ENCODE measurements around the gene PLTP.
"Not testable (repeated sequence)": the region's sequence is repeated elsewhere in the genome, so short reads cannot be mapped to it uniquely, and the experiment has no call there.

Gene PLTP

DNA sequence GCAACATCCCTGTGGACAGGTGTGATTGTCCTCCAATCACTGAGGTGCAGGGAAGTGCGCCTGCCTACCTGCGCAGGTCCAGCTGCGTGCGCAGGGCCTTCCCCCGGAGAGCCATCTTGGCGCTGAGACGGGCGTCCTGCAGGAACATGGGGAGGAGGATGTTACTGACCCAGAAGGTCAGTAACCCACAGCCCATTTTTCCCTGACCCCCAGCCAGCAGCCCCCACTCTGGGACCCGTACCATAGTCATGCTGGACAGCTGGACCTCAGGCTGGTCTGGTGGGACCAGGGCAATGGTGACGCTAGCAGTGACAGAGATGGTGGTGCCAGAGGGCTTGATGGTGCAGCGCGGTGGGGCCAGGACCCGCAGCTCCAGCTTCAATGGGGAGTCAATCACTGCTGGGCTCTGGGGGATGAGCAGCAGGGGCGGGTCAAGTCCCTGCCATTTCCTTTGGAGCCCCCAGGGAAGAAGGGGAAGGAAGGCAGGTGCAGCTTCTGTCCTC lies 9.7 kb downstream of the PLTP start:
- H3K4me3 ChIP-seq (ENCODE audit: low read depth, low read length) = no peak overlapping the region
- DNase-seq (ENCODE audit: low read depth) = no peak
- TF ChIP-seq, protein P1, sequence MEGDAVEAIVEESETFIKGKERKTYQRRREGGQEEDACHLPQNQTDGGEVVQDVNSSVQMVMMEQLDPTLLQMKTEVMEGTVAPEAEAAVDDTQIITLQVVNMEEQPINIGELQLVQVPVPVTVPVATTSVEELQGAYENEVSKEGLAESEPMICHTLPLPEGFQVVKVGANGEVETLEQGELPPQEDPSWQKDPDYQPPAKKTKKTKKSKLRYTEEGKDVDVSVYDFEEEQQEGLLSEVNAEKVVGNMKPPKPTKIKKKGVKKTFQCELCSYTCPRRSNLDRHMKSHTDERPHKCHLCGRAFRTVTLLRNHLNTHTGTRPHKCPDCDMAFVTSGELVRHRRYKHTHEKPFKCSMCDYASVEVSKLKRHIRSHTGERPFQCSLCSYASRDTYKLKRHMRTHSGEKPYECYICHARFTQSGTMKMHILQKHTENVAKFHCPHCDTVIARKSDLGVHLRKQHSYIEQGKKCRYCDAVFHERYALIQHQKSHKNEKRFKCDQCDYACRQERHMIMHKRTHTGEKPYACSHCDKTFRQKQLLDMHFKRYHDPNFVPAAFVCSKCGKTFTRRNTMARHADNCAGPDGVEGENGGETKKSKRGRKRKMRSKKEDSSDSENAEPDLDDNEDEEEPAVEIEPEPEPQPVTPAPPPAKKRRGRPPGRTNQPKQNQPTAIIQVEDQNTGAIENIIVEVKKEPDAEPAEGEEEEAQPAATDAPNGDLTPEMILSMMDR (IDR thresholded peaks at IDR 0.05; ENCODE audit: low read depth, low read length, missing control alignments) = no peak

DNA sequence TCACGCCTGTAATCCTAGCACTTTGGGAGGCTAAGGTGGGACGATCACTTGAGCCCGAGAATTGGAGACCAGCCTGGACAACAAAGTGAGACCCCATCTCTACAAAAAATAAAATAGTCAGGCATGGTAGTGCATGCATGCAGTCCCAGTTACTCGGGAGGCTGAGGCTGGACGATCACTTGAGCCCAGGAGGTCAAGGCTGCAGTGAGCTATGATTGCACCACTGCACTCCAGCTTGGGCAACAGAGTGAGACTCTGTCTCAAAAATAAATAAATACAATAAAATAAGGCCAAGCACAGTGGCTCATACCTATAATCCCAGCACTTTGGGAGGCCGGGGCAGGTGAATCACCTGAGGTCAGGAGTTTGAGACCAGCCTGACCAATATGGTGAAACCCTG lies 10.6 kb downstream of the PLTP start:
- not testable (repeated sequence) for DNase-seq (ENCODE audit: low read depth)

DNA sequence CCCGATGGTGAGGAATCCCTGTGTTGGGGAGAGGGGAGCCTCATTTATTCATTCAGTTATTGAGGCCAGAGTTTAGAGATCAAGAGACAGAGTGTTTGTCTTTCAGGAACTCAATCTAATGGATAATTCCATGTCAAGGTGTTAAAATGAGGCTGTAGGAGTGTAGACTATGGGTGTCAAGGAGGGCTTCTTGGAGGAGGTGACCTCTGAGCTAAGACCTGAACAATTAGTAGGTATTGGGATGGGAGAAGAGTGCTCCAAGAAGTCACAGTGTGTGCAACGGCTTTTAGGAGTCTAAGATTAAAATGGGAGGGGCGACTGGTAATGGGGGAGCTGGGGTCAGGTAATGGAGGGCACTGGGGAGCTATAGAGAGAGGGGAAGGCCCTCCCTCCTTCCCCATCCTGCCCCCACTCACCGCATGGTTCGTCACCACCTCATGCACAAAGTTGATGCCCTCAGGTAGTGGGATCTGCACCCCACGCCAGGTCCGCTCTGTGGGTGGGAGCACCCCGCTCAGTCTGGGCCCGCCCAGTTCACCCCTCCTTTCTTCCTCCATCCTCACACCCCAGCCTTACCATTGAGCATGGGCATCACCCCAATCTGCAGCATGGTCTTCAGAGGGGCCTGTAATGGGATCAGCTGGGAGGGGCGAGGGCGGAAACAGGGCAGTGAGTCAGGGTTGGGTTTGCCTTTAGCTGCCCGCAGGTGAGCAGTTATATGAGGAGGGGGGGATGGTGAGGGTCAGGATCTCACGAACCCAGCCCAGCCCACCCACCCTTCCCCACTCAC lies 12.7 kb downstream of the PLTP start:
- H3K4me3 ChIP-seq (ENCODE audit: low read depth, low read length) = no peak overlapping the region
- TF ChIP-seq, protein P1 (IDR thresholded peaks at IDR 0.05; ENCODE audit: low read depth, low read length, missing control alignments) = no peak
- no peak for DNase-seq (ENCODE audit: low read depth)

More for the DNA sequence above, 10.6 kb downstream of the PLTP start:
- not testable (repeated sequence) for H3K4me3 ChIP-seq (ENCODE audit: low read depth, low read length)

DNA sequence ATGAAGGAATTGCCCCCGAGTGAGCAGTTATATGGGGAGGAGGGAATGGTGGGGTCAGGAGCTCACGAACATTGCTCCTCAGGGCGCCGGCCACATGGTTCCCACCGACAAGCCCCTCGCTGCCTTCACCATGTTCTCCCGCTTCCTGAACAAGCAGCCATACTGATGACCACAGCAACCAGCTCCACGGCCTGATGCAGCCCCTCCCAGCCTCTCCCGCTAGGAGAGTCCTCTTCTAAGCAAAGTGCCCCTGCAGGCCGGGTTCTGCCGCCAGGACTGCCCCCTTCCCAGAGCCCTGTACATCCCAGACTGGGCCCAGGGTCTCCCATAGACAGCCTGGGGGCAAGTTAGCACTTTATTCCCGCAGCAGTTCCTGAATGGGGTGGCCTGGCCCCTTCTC lies 13.7 kb downstream of the PLTP start:
- DNase-seq (ENCODE audit: low read depth) = no peak
- H3K4me3 ChIP-seq (ENCODE audit: low read depth, low read length) = no peak overlapping the region
- TF ChIP-seq, protein P1 (IDR thresholded peaks at IDR 0.05; ENCODE audit: low read depth, low read length, missing control alignments) = no peak

GRCh38 chr20:45897692-45898091 lies 14.3 kb downstream of the PLTP start:
- H3K4me3 ChIP-seq (ENCODE audit: low read depth, low read length) = no peak overlapping the region
- no peak for DNase-seq (ENCODE audit: low read depth)
- TF ChIP-seq, protein P1 (IDR thresholded peaks at IDR 0.05; ENCODE audit: low read depth, low read length, missing control alignments) = no peak

GRCh38 chr20:45897289-45897688 lies 14.7 kb downstream of the PLTP start:
- no peak overlapping the region for H3K4me3 ChIP-seq (ENCODE audit: low read depth, low read length)
- TF ChIP-seq, protein P1 (IDR thresholded peaks at IDR 0.05; ENCODE audit: low read depth, low read length, missing control alignments) = no peak
- no peak for DNase-seq (ENCODE audit: low read depth)

DNA sequence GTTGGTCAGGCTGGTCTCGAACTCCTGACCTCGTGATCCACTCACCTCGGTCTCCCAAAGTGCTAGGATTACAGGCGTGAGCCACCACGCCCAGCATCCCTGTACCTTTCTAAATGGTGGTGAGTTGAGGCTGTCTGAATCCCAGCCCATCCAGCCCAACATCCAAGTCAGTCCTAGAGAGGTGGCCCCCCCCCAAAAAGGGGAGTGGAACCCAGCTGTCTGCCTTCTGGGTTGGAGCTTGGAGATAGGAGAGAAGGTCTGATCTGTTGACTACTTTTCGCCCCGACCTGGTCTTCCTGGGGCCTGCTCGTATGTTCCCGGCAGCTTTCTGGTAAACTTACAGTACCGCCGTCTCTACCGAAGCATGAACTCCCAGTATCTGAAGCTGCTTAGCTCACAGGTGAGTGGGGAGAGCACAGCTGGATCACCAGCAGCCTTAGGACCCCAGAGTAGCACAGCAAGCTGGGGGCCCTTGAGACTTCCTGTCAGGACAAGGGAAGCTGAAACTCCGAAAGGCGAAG lies 15.3 kb downstream of the PLTP start:
- no peak for DNase-seq (ENCODE audit: low read depth)
- no peak overlapping the region for H3K4me3 ChIP-seq (ENCODE audit: low read depth, low read length)
- TF ChIP-seq, protein P1 (IDR thresholded peaks at IDR 0.05; ENCODE audit: low read depth, low read length, missing control alignments) = no peak

Data from GM12864 (cell line).